Psoas muscle (tissue), 8 donors: ENCODE measurements around the gene TMEM52. TPM values are rescaled to one million over a fixed set of nuclear protein-coding genes. Genes with fewer than 3 reads are reported as not detected.

Source experiments
- ATAC-seq, 4 donors: fragments of 200-7000 bp; cut with Tn5 transposase; one replicate each; pipeline ENCODE4 v1.9.1; 2020; ENCODE audit warnings: moderate library complexity in 3 of 4, mild to moderate bottlenecking in 2 of 4
- DNase-seq, 2 donors: peaks; one replicate each; pipeline ENCODE4 v3.0.0-alpha.2; 2020
- H3K27ac ChIP-seq: fragments of 200-600 bp; one replicate; pipeline ENCODE4 v1.8.0; 2022
- H3K27me3 ChIP-seq, 3 donors: fragments of 200-600 bp in 1 of 3; one replicate each; pipeline versions ENCODE4 v1.6.1 to v1.8.0; 2013 to 2022; ENCODE audit warnings: low read length in 2 of 3, mild to moderate bottlenecking in 2 of 3, moderate library complexity in 1 of 3; ENCODE audit not compliant: insufficient read depth in 3 of 3
- H3K36me3 ChIP-seq, 2 donors: fragments of 200-600 bp in 1 of 2; one replicate each; pipeline versions ENCODE4 v1.6.1 to v1.8.0; 2013 to 2022; ENCODE audit warnings: low read depth in 1 of 2, mild to moderate bottlenecking in 1 of 2, moderate library complexity in 1 of 2; ENCODE audit not compliant: insufficient read depth in 1 of 2
- H3K4me1 ChIP-seq: fragments of 200-600 bp; one replicate; pipeline ENCODE4 v1.8.0; 2022
- H3K4me3 ChIP-seq: fragments of 200-600 bp; one replicate; pipeline ENCODE4 v1.8.0; 2022; ENCODE audit warnings: mild to moderate bottlenecking
- H3K9me3 ChIP-seq: fragments of 200-600 bp; one replicate; pipeline ENCODE4 v1.8.0; 2022
- CTCF ChIP-seq: fragments of 200-600 bp; IDR thresholded peaks from one replicate; pipeline ENCODE4 v1.8.0; 2022; ENCODE audit warnings: antibody characterized with exemption
- WGBS, 3 donors: extraction: QIAGEN DNeasy Blood & Tissue Kit; methylation state at CpG; one replicate each; pipeline versions ENCODE4 v1.1.6 to v1.1.7; 2013; 5-methylcytosine and 5-hydroxymethylcytosine counted together
- intact Hi-C, 2 donors: fragments of 100-400 bp; cut with DNase I; formaldehyde crosslinking; loops; one replicate each; pipeline versions ENCODE4 v1.11.0 to v1.14.2; 2022
- polyA plus RNA-seq, 3 donors: library from polyadenylated mRNA; stranded (reverse); fragments of 200-250 nt; gene quantifications; one replicate each; pipeline ENCODE4 v1.2.3, GENCODE V29; 2013
- total RNA-seq, 4 donors: library from RNA; stranded (reverse); fragmentation: NEBNext Ultra II Directional in 2 of 4; extraction: Animal tissue kit (Norgen Biotek cat#: 25700) in 2 of 4; gene quantifications; one replicate each; pipeline versions ENCODE4 v1.2.1 to v1.2.4, GENCODE V29; 2021 to 2023
- donor health status: healthy with polysubstance abuse.
- donor health status: DM: no; HTN: no; CAD: no; lungs with moderate emphysema.
- donor health status: Bipolar disorder and iron deficiency.
- donor health status: healthy.
- donor health status: DM: yes; HTN: yes; CAD: no.
- donor health status: DM: no; HTN: no; CAD: no.
- donor health status: DM: no; HTN: no; CAD: no.
- donor health status: DM: yes; HTN: yes; CAD: no.

The TMEM52 gene
- total and polyA plus RNA-seq, 7 donors: 37.2 to 137 (median 58.7) TPM

- Histone ChIP-seq H3K36me3 (no peaks in the 10 kb centered on the region), H3K4me3 (no peak overlapping the region), H3K4me1 (no peaks in the 10 kb centered on the region), H3K9me3 (no peaks in the 10 kb centered on the region), H3K27me3 (peaks cover 0 to 2% (median 0%) of the 10 kb centered on the region in 3 donors), H3K27ac (no peak overlapping the region)
- WGBS, 3 donors: 78 to 86% (median 81%) methylated on average over 36 to 38 of the region's 38 CpGs
- no peak for DNase-seq
- intact Hi-C loops: no loop called here
- TF ChIP-seq CTCF: no peak
- ATAC-seq: peak in 1 of 4 donors; percentile 25
Measured at GRCh38 chr1:1929639-1930545, 10.8 kb upstream of the TMEM52 start.

GRCh38 chr1:1929102-1929638 is 10.1 kb upstream of the TMEM52 start:
- Histone ChIP-seq H3K4me3 (no peak overlapping the region), H3K36me3 (no peaks in the 10 kb centered on the region), H3K27ac (no peak overlapping the region), H3K4me1 (no peaks in the 10 kb centered on the region), H3K9me3 (no peaks in the 10 kb centered on the region), H3K27me3 (peaks cover 0 to 2% (median 0%) of the 10 kb centered on the region in 3 donors)
- 54 to 68% (median 54%) methylated on average over 9 to 10 of the region's 10 CpGs for WGBS, 3 donors
- intact Hi-C loops: no loop called here
- DNase-seq: no peak
- no peak for TF ChIP-seq CTCF
- ATAC-seq: no peak

GRCh38 chr1:1928231-1929101 is 9.4 kb upstream of the TMEM52 start:
- H3K9me3 ChIP-seq: no peaks in the 10 kb centered on the region
- no peak overlapping the region for H3K4me3 ChIP-seq
- H3K4me1 ChIP-seq: no peaks in the 10 kb centered on the region
- DNase-seq (no peak), ATAC-seq (no peak)
- no peak for TF ChIP-seq CTCF
- peaks cover 0 to 2% (median 0%) of the 10 kb centered on the region in 3 donors for H3K27me3 ChIP-seq
- no peak overlapping the region for H3K27ac ChIP-seq
- no peaks in the 10 kb centered on the region for H3K36me3 ChIP-seq
- intact Hi-C loops: no loop called here
- WGBS, 3 donors: 47 to 61% (median 47%) methylated on average over 31 to 33 of the region's 34 CpGs

- H3K27ac ChIP-seq: no peak overlapping the region
- no peak for TF ChIP-seq CTCF
- DNase-seq (no peak), ATAC-seq (peak in 1 of 4 donors; percentile 21)
- no peaks in the 10 kb centered on the region for H3K9me3 ChIP-seq
- no peak overlapping the region for H3K4me3 ChIP-seq
- no peaks in the 10 kb centered on the region for H3K36me3 ChIP-seq
- H3K4me1 ChIP-seq: no peaks in the 10 kb centered on the region
- peaks cover 0 to 2% (median 0%) of the 10 kb centered on the region in 3 donors for H3K27me3 ChIP-seq
- WGBS, 3 donors: 36 to 56% (median 42%) methylated on average over 25 of the region's 25 CpGs
- intact Hi-C loops: no loop called here
Measured at GRCh38 chr1:1927751-1928150, 8.7 kb upstream of the TMEM52 start.
